Activated T-cell treated with anti-CD3 and anti-CD28 coated beads, Interleukin-2, amount 50 U/mL, for 24 hours (primary cell): Measurements from ENCODE around the gene UPK1B.
A peak's percentile ranks its signal among the peaks of the same experiment; 100 is the strongest.
"Not testable (repeated sequence)": the region's sequence is repeated elsewhere in the genome, so short reads cannot be mapped to it uniquely, and the experiment has no call there.

Source experiments
- DNase-seq: peaks from one replicate; pipeline ENCODE4 v3.0.0-alpha.2; 2020
- H3K27ac Mint-ChIP-seq: 2 replicates; pipeline ENCODE4 v1.8.0; 2020; ENCODE audit warnings: mild to moderate bottlenecking, mixed read lengths
- H3K27me3 Mint-ChIP-seq: 2 replicates; pipeline ENCODE4 v1.8.0; 2020; ENCODE audit warnings: mixed read lengths
- H3K36me3 Mint-ChIP-seq: 2 replicates; pipeline ENCODE4 v1.8.0; 2020; ENCODE audit warnings: low read depth, mixed read lengths
- H3K4me1 Mint-ChIP-seq: 2 replicates; pipeline ENCODE4 v1.8.0; 2020; ENCODE audit warnings: low read depth, mixed read lengths
- H3K4me3 Mint-ChIP-seq: 2 replicates; pipeline ENCODE4 v1.8.0; 2020; ENCODE audit warnings: mild to moderate bottlenecking, moderate library complexity, mixed read lengths
- H3K9me3 Mint-ChIP-seq: 2 replicates; pipeline ENCODE4 v1.8.0; 2020; ENCODE audit warnings: mixed read lengths

The UPK1B gene

GRCh38 chr3:119173325-119173724 is at the start of gene UPK1B:
Gene UPK1B (plus strand): TSS chr3:119173598. CDS start chr3:119186742, 13,144 bp downstream.
- Mint-ChIP-seq H3K36me3 (no peaks in the 10 kb centered on the region), H3K27me3 (peaks cover 6% of the 10 kb centered on the region), H3K4me3 (no peak within 1 kb of the TSS), H3K27ac (no peak within 1 kb of the TSS), H3K9me3 (no peaks in the 10 kb centered on the region), H3K4me1 (no peaks in the 10 kb centered on the region)
- no peak for DNase-seq

DNA sequence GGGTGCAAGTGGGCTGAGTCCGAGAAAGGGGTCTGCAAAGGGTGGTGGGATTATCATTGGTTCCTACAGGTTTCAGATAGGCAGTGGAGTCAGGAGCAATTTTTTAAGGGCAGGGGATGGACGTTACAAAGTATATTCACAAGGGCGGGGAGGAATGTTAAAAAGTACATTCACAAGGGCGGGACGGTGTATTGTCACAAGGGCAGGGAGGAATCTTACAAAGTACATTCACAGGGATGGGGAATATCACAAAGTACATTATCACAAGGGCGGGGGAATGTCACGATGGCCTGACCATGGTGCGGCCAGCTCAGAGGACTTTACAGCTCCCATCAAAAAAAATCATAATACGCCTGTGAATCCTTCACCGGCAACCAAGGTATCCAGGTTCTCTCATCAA is 48.1 kb upstream of the UPK1B start:
- no peaks in the 10 kb centered on the region for H3K4me1 Mint-ChIP-seq
- H3K27me3 Mint-ChIP-seq, result peaks cover 24% of the 10 kb centered on the region
- no peak overlapping the region for H3K27ac Mint-ChIP-seq
- no peaks in the 10 kb centered on the region for H3K36me3 Mint-ChIP-seq
- H3K9me3 Mint-ChIP-seq, result no peaks in the 10 kb centered on the region
- H3K4me3 Mint-ChIP-seq, result no peak overlapping the region
- no peak for DNase-seq

DNA sequence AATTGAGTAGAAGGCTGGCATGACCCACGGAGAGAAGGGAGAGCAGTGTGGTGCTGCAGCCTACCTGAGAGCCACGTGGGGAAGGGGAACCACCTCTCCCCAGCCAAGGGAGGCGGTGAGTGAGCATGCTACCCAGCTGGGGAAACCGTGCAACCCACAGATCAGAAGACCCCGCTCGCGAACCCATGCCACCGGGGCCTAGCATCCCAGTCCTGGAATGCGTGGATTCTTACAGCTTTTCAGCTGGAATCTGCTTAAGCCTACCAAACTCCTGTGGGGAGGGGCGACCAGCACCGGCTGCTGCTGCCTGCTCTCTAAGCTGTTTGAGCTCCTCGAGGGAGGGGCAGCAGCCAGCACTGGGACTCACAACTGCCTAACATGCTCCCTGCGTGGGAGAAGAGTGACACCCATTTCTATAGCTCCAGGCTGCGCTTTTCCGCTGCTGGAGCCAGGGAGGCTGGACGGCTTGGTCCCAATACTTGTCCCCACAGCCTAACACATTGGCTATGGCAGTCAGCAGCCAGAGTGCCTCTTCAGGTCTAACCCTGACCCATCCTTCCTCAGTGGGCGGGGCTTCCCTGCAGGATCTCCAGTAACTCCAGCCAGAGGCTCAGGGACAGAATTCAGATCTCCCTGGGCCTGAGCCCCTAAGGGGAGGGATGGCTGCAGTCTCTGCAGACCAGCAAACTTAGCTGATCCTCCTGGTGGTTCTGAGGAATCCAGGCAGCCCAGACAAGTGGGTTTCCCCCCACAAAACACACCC is 47.5 kb upstream of the UPK1B start:
- Mint-ChIP-seq H3K4me1 (no peaks in the 10 kb centered on the region), H3K9me3 (no peaks in the 10 kb centered on the region), H3K36me3 (no peaks in the 10 kb centered on the region), H3K4me3 (no peak overlapping the region), H3K27ac (no peak overlapping the region), H3K27me3 (peaks cover 24% of the 10 kb centered on the region)
- no peak for DNase-seq

DNA sequence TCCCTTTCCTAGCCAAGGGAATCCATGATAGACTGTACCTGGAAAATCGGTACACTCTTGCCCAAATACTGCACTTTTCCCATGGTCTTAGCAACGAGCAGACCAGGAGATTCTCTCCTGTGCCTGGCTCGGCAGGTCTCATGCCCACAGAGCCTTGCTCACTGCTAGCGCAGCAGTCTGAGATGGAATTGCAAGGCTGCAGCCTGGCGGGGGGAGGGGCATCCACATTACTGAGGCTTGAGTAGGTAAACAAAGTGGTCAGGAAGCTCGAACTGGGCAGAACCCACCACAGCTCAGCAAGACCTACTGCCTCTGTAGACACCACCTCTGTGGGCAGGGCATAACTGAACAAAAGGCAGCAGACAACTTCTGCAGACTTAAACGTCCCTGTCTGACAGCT is 43.1 kb upstream of the UPK1B start:
- H3K4me1 Mint-ChIP-seq, DNase-seq, H3K9me3 Mint-ChIP-seq, H3K36me3 Mint-ChIP-seq, H3K4me3 Mint-ChIP-seq, H3K27ac Mint-ChIP-seq: not testable (repeated sequence)
- H3K27me3 Mint-ChIP-seq, result peaks cover 16% of the 10 kb centered on the region

DNA sequence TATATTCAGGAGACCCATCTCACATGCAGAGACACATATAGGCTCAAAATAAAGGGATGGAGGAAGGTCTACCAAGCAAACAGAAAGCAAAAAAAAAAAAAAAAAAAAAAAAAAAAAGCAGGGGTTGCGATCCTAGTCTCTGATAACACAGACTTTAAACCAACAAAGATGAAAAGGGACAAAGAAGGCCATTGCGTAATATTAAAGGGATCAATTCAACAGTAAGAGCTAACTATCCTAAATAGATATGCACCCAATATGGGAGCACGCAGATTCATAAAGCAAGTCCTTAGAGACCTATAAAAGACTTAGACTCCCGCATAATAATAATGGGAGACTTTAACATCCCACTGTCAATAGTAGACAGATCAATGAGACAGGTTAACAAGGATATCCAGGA is 41.1 kb upstream of the UPK1B start:
- not testable (repeated sequence) for H3K4me1 Mint-ChIP-seq

DNA sequence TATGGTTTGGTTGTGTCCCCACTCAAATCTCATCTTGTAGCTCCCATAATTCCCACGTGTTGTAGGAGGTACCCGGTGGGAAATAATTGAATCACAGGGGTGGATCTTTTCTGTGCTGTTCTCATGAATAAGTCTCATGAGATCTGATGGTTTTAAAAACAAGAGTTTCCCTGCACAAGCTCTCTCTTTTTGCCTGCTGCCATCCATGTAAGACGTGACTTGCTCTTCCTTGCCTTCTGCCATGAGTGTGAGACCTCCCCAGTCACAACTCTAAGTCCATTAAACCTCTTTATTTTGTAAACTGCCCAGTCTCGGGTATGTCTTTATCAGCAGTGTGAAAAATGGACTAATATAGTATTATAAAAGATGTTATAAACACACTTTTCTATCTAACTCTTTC is 34.0 kb upstream of the UPK1B start:
- H3K4me1 Mint-ChIP-seq, H3K27ac Mint-ChIP-seq, H3K36me3 Mint-ChIP-seq, DNase-seq, H3K27me3 Mint-ChIP-seq, H3K4me3 Mint-ChIP-seq, H3K9me3 Mint-ChIP-seq: not testable (repeated sequence)

More for the DNA sequence above, 41.1 kb upstream of the UPK1B start:
- not testable (repeated sequence) for H3K36me3 Mint-ChIP-seq, H3K4me3 Mint-ChIP-seq, H3K27me3 Mint-ChIP-seq, H3K27ac Mint-ChIP-seq, DNase-seq, H3K9me3 Mint-ChIP-seq

DNA sequence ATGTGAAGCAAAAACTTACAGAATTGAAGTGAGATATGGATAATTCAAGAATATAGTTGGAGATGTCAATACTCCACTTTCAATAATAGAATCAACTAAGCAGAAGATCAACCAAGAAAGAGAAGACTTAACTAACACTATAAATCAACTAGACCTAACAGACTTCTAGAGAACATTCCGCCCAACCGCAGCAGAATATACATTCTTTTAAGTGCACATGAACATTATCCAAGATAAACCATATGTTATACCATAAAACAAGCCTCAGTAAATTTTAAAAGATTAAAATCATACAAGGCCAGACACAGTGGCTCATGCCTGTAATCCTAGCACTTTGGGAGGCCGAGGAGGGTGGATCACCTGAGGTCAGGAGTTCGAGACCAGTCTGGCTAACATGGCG is 32.9 kb upstream of the UPK1B start:
- no peaks in the 10 kb centered on the region for H3K9me3 Mint-ChIP-seq
- no peaks in the 10 kb centered on the region for H3K27me3 Mint-ChIP-seq
- no peaks in the 10 kb centered on the region for H3K36me3 Mint-ChIP-seq
- H3K4me1 Mint-ChIP-seq, result peaks cover under 1% of the 10 kb centered on the region
- no peak overlapping the region for H3K27ac Mint-ChIP-seq
- no peak overlapping the region for H3K4me3 Mint-ChIP-seq
- DNase-seq, result no peak

DNA sequence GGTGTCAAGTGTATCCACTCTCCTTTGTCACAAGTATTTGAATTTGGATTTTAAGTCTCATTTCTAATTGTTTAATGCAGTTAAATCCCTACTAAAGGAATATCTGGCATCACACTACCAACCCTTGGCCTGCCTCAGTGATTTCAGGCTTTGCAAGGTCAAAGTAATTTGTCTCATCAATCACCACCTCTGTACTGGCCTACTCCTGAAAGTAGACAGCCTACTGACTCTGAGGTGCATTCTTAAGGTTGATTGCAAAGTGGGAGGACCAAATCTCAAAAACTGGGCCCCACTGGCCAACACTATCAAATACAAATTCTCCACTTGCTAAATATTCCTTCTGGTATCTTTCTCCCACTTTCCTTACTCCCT is 28.3 kb upstream of the UPK1B start:
- Mint-ChIP-seq H3K4me1 (peaks cover 7% of the 10 kb centered on the region), H3K36me3 (no peaks in the 10 kb centered on the region), H3K4me3 (no peak overlapping the region), H3K27ac (no peak overlapping the region), H3K9me3 (no peaks in the 10 kb centered on the region), H3K27me3 (no peaks in the 10 kb centered on the region)
- DNase-seq, result no peak

DNA sequence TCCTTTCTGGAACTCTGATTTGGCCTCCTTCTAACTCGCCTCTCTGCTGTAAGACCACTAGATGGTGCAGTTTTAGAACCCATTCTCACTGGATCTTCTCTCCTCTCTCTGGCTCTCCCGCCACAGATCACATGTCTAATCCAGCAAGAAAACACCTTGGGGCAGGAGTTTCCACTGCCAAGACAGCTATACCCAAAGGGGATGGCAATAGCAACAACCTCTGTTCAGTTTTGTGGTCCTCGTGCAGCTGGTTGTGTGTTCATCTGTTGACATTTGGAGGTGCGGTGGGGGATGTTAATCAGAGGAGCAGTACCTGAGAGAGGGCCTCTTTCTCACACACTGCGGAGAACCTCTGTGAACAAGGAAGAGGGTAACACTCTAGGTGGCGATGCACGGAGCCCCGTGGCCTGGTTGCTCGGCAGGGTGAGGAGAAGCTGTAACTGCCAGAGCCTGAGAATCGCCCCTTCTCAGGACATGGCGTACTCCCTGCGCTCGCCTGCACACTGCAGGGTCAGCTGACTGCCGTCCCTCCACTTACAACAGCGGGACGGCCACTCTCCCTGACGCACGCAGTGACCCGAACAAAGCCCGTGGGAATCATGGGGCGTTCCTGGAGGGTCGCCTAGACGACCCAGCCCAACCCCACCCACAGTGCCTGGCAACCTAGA is 27.8 kb upstream of the UPK1B start, which contains the start of gene TEX55:
TEX55 (plus strand) TSS at position 666 of the 668 bp plus-strand sequence. CDS start 25 bp downstream, outside the sequence.
- H3K36me3 Mint-ChIP-seq, result no peaks in the 10 kb centered on the region
- H3K9me3 Mint-ChIP-seq, result no peaks in the 10 kb centered on the region
- H3K4me1 Mint-ChIP-seq, result peaks cover 7% of the 10 kb centered on the region
- H3K4me3 Mint-ChIP-seq, result no peak within 1 kb of the TSS
- peak; percentile 38 for DNase-seq
- H3K27ac Mint-ChIP-seq, result no peak within 1 kb of the TSS
- no peaks in the 10 kb centered on the region for H3K27me3 Mint-ChIP-seq

DNA sequence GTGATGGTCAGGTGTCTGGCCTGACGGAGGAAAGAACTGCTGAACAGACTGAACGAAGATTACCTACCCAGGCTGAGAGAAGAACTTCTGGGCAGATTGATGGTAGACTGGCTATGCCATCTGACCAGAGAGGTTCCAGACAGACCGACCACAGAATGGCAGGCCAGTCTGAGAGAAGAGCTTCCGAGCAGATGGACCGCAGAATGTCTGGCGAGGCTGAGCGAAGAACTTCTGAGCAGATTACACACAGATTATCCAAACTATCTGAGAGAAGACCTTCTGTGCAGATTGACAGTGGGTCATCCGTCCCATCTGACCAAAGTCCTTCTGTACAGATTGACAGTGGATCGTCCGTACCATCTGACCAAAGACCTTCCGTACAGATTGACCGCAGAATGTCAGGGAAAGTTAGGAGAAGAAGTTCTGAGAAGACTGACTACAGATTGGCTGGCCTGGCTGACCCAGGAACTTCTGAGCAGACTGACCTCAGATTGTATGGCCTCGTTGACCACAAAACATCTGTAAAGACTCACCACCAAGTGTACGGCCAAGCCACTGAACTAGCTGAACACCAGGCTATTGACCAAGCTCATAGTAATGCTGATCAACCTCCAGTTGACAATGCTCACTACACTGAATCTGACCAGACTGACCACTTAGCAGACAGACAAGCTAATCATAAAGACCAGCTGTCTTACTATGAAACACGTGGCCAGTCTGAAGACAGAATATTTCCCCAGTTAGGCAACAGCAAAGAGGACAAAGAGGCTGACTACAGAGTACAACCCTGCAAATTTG is 26.6 kb upstream of the UPK1B start:
- DNase-seq, result no peak
- Mint-ChIP-seq H3K4me1 (peaks cover 7% of the 10 kb centered on the region), H3K36me3 (no peaks in the 10 kb centered on the region), H3K4me3 (no peak overlapping the region), H3K27ac (no peak overlapping the region), H3K27me3 (no peaks in the 10 kb centered on the region), H3K9me3 (no peaks in the 10 kb centered on the region)

- Mint-ChIP-seq H3K4me3 (no peak overlapping the region), H3K4me1 (peaks cover 7% of the 10 kb centered on the region), H3K27ac (no peak overlapping the region), H3K27me3 (no peaks in the 10 kb centered on the region), H3K36me3 (no peaks in the 10 kb centered on the region), H3K9me3 (no peaks in the 10 kb centered on the region)
- DNase-seq, result no peak
Measured at GRCh38 chr3:119147494-119147893, 25.9 kb upstream of the UPK1B start.

- H3K27me3 Mint-ChIP-seq, result no peaks in the 10 kb centered on the region
- DNase-seq, result no peak
- no peak overlapping the region for H3K27ac Mint-ChIP-seq
- H3K36me3 Mint-ChIP-seq, result no peaks in the 10 kb centered on the region
- peaks cover 3% of the 10 kb centered on the region for H3K9me3 Mint-ChIP-seq
- H3K4me1 Mint-ChIP-seq, result peaks cover 7% of the 10 kb centered on the region
- H3K4me3 Mint-ChIP-seq, result no peak overlapping the region
Measured at GRCh38 chr3:119148493-119149180, 24.8 kb upstream of the UPK1B start.

DNA sequence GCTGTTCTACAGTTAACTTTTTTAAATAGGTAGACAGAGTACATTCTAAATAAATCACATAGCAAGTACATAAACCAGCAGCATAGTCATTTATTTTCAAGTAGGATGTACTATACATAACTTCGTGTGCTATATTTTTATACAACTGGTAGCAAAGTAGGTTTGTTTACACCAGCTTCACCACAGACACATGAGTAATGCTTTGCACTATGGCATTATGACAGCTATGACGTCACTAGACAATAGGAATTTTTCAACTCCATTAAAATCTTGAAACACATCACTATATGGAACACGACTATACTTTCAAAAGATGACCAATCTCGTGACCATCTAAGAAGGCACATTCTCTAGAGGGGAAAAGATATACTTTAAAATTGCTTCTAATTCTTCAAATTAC is 23.9 kb upstream of the UPK1B start:
- Mint-ChIP-seq H3K27me3 (no peaks in the 10 kb centered on the region), H3K36me3 (no peaks in the 10 kb centered on the region), H3K4me3 (no peak overlapping the region), H3K27ac (no peak overlapping the region), H3K9me3 (peaks cover 11% of the 10 kb centered on the region), H3K4me1 (peaks cover 7% of the 10 kb centered on the region)
- DNase-seq, result no peak

- H3K4me1 Mint-ChIP-seq, result no peaks in the 10 kb centered on the region
Measured at GRCh38 chr3:119156868-119157267, 16.5 kb upstream of the UPK1B start.

More at GRCh38 chr3:119156868-119157267, 16.5 kb upstream of the UPK1B start:
- peaks cover 21% of the 10 kb centered on the region for H3K9me3 Mint-ChIP-seq
- H3K4me3 Mint-ChIP-seq, result no peak overlapping the region
- H3K27ac Mint-ChIP-seq, result no peak overlapping the region
- peaks cover 13% of the 10 kb centered on the region for H3K27me3 Mint-ChIP-seq
- DNase-seq, result no peak
- no peaks in the 10 kb centered on the region for H3K36me3 Mint-ChIP-seq
